G401 (cell line): Measurements from ENCODE around the gene SMIM32. TPM values are rescaled to one million over a fixed set of nuclear protein-coding genes. Genes with fewer than 3 reads are reported as not detected.
A peak's percentile ranks its signal among the peaks of the same experiment; 100 is the strongest.

Source experiments
- DNase-seq: peaks from one replicate; pipeline ENCODE4 v3.0.0-alpha.2; 2015; ENCODE audit warnings: low spot score
- in situ Hi-C: cut with HindIII; loops from 2 replicates; pipeline ENCODE4 v1.10.0; 2016; ENCODE audit warnings: low sequenced_read_pairs, mixed read lengths
- total RNA-seq: library from RNA; depleted of rRNA; stranded (reverse); fragments of >200 nt; shearing (Covaris generic); gene quantifications from 2 replicates; pipeline ENCODE4 v1.2.3, GENCODE V29; 2014

The SMIM32 gene
- total RNA-seq, 1 experiment from 2014 or later, result not detected

GRCh38 chr5:136191304-136192014 is 1.5 kb downstream of the SMIM32 start:
- no peak for DNase-seq
- in situ Hi-C loops, result no loop called here

GRCh38 chr5:136190904-136191303 is 2.1 kb downstream of the SMIM32 start:
- in situ Hi-C loops, result no loop called here
- DNase-seq, result no peak

GRCh38 chr5:136190091-136190720 is 2.8 kb downstream of the SMIM32 start:
- in situ Hi-C loops, result no loop called here
- no peak for DNase-seq

- no peak for DNase-seq
- in situ Hi-C loops, result no loop called here
Measured at GRCh38 chr5:136188859-136189258, 4.1 kb downstream of the SMIM32 start.

- DNase-seq, result no peak
- in situ Hi-C loops, result no loop called here
Measured at GRCh38 chr5:136186796-136187195, 6.2 kb downstream of the SMIM32 start.

GRCh38 chr5:136185974-136186665 is 6.8 kb downstream of the SMIM32 start:
- in situ Hi-C loops, result no loop called here

GRCh38 chr5:136182618-136183017 is 10.3 kb downstream of the SMIM32 start:
- in situ Hi-C loops, result no loop called here
- no peak for DNase-seq

More at GRCh38 chr5:136185974-136186665, 6.8 kb downstream of the SMIM32 start:
- no peak for DNase-seq

GRCh38 chr5:136174021-136174659 is 18.8 kb downstream of the SMIM32 start:
- DNase-seq, result peak; percentile 65
- in situ Hi-C loops, result no loop called here

GRCh38 chr5:136169218-136169617 is 23.7 kb downstream of the SMIM32 start:
- DNase-seq, result no peak
- in situ Hi-C loops, result no loop called here

GRCh38 chr5:136166909-136167308 is 26.1 kb downstream of the SMIM32 start:
- DNase-seq, result no peak
- in situ Hi-C loops, result no loop called here

- DNase-seq, result no peak
- in situ Hi-C loops, result no loop called here
Measured at GRCh38 chr5:136164226-136164625, 28.7 kb downstream of the SMIM32 start.

GRCh38 chr5:136162008-136162407 is 31.0 kb downstream of the SMIM32 start:
- in situ Hi-C loops, result no loop called here
- no peak for DNase-seq

GRCh38 chr5:136159457-136159856 is 33.5 kb downstream of the SMIM32 start:
- in situ Hi-C loops, result no loop called here
- no peak for DNase-seq

- in situ Hi-C loops, result no loop called here
- DNase-seq, result no peak
Measured at GRCh38 chr5:136157514-136157913, 35.4 kb downstream of the SMIM32 start.

- in situ Hi-C loops, result no loop called here
- no peak for DNase-seq
Measured at GRCh38 chr5:136155761-136156160, 37.2 kb downstream of the SMIM32 start.

GRCh38 chr5:136155078-136155477 is 37.9 kb downstream of the SMIM32 start:
- in situ Hi-C loops, result no loop called here
- DNase-seq, result no peak

- no peak for DNase-seq
- in situ Hi-C loops, result no loop called here
Measured at GRCh38 chr5:136153581-136154236, 39.3 kb downstream of the SMIM32 start.

- DNase-seq, result no peak
- in situ Hi-C loops, result no loop called here
Measured at GRCh38 chr5:136149891-136150290, 43.1 kb downstream of the SMIM32 start.

GRCh38 chr5:136147632-136148031 is 45.3 kb downstream of the SMIM32 start:
- no peak for DNase-seq
- in situ Hi-C loops, result no loop called here
